Prostate gland (tissue), 2 donors: ENCODE results near the gene BBC3.
A peak's percentile ranks its signal among the peaks of the same experiment; 100 is the strongest.

Experiments used
- POLR2A ChIP-seq: fragments of 450-650 bp; IDR thresholded peaks from one replicate; pipeline ENCODE4 v1.6.1; 2016; ENCODE audit warnings: antibody characterized with exemption, mild to moderate bottlenecking
- TF ChIP-seq, protein P1 (sequence below), 4 experiments: fragments of 200-600 bp in 2 of 4; fragments of 450-650 bp in 2 of 4; sonication (generic) in 2 of 4; IDR thresholded peaks; 1 replicate in 3 of 4; 2 replicates in 1 of 4; pipeline ENCODE4 v1.5.1; 2016 to 2019; ENCODE audit warnings: antibody characterized with exemption in 4 of 4, mild to moderate bottlenecking in 2 of 4, moderate library complexity in 2 of 4

GRCh38 chr19:47255879-47256692, 25.1 kb upstream of the BBC3 start, which contains the start of gene CCDC9:
- peak; percentile 86 for TF ChIP-seq POLR2A
- TF ChIP-seq, protein P1, sequence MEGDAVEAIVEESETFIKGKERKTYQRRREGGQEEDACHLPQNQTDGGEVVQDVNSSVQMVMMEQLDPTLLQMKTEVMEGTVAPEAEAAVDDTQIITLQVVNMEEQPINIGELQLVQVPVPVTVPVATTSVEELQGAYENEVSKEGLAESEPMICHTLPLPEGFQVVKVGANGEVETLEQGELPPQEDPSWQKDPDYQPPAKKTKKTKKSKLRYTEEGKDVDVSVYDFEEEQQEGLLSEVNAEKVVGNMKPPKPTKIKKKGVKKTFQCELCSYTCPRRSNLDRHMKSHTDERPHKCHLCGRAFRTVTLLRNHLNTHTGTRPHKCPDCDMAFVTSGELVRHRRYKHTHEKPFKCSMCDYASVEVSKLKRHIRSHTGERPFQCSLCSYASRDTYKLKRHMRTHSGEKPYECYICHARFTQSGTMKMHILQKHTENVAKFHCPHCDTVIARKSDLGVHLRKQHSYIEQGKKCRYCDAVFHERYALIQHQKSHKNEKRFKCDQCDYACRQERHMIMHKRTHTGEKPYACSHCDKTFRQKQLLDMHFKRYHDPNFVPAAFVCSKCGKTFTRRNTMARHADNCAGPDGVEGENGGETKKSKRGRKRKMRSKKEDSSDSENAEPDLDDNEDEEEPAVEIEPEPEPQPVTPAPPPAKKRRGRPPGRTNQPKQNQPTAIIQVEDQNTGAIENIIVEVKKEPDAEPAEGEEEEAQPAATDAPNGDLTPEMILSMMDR (IDR thresholded peaks at IDR 0.05): no peak
